Measurements from ENCODE around the gene CCDC81. TPM values are rescaled to one million over a fixed set of nuclear protein-coding genes. Genes with fewer than 3 reads are reported as not detected.
A peak's percentile ranks its signal among the peaks of the same experiment; 100 is the strongest.

CCDC81 gene
- total RNA-seq, 1 experiment from 2014 or later, result 1.1 TPM

DNA sequence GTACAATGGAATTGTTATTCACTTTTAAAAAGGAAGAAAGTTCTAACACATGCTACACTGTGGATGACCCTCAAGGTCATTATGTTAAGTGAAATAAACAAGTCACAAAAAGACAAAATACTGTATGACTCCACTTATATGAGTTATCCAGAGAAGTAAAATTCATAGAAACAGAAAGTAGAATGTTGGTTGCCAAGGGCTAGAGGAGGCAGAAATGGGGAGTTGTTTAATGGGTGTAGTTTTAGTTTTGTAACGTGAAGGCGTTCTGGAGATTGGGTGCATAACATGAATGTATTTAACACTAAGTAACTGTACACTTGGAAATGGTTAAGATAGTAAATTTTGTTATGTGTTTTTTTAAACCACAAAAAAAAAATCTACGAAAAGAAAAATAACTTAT is 43.8 kb downstream of the CCDC81 start:
- H3K27ac ChIP-seq (ENCODE audit: low read depth, low read length, poor library complexity, severe bottlenecking), result no peak overlapping the region
- no peaks in the 10 kb centered on the region for H3K36me3 ChIP-seq (ENCODE audit: insufficient read depth, low read length, poor library complexity, severe bottlenecking)
- intact Hi-C loops (cut with micrococcal nuclease; ENCODE audit: unreplicated experiment), result loop anchor here (10.0 kb wide), 1 partner anchor 554 kb away; no protein-coding TSS in a partner anchor
- no peaks in the 10 kb centered on the region for H3K9me3 ChIP-seq (ENCODE audit: low read depth, low read length, poor library complexity, severe bottlenecking)
- POLR2A ChIA-PET (ENCODE audit: low non-redundant PET), result no interaction called here
- TF ChIP-seq CTCF (conservative IDR thresholded peaks at IDR 0.05; ENCODE audit: low read depth, low read length), result no peak
- TF ChIP-seq EZH2 (IDR thresholded peaks at IDR 0.05; ENCODE audit: borderline replicate concordance, low read depth, low read length, poor library complexity, severe bottlenecking), result no peak
- H3K4me1 ChIP-seq (ENCODE audit: insufficient read depth, low read length, poor library complexity, severe bottlenecking), result no peaks in the 10 kb centered on the region
- DNase-seq (ENCODE audit: low spot score), result no peak
- H3K4me3 ChIP-seq (ENCODE audit: low read depth, low read length, poor library complexity, severe bottlenecking), result no peak overlapping the region
- BruUV-seq (replicated peaks), result no TSS peak
- H3K27me3 ChIP-seq (replicated peaks; ENCODE audit: insufficient read depth, low read depth, low read length, poor library complexity), result no peaks in the 10 kb centered on the region
- CTCF ChIA-PET, result no interaction called here

GRCh38 chr11:86418917-86419316 is 44.2 kb downstream of the CCDC81 start:
- CTCF ChIA-PET, result no interaction called here
- DNase-seq (ENCODE audit: low spot score), result peak; percentile 18
- H3K4me3 ChIP-seq (ENCODE audit: low read depth, low read length, poor library complexity, severe bottlenecking), result no peak overlapping the region

GRCh38 chr11:86421946-86422345 is 47.3 kb downstream of the CCDC81 start:
- H3K27me3 ChIP-seq (replicated peaks; ENCODE audit: insufficient read depth, low read depth, low read length, poor library complexity), result no peaks in the 10 kb centered on the region
- H3K36me3 ChIP-seq (ENCODE audit: insufficient read depth, low read length, poor library complexity, severe bottlenecking), result no peaks in the 10 kb centered on the region
- TF ChIP-seq EZH2 (IDR thresholded peaks at IDR 0.05; ENCODE audit: borderline replicate concordance, low read depth, low read length, poor library complexity, severe bottlenecking) (no peak), CTCF (conservative IDR thresholded peaks at IDR 0.05; ENCODE audit: low read depth, low read length) (no peak)
- intact Hi-C loops (cut with micrococcal nuclease; ENCODE audit: unreplicated experiment), result no loop called here
- no peaks in the 10 kb centered on the region for H3K4me1 ChIP-seq (ENCODE audit: insufficient read depth, low read length, poor library complexity, severe bottlenecking)
- H3K27ac ChIP-seq (ENCODE audit: low read depth, low read length, poor library complexity, severe bottlenecking), result no peak overlapping the region
- no peak overlapping the region for H3K4me3 ChIP-seq (ENCODE audit: low read depth, low read length, poor library complexity, severe bottlenecking)
- POLR2A ChIA-PET (ENCODE audit: low non-redundant PET), result interaction anchor here (0.5 kb wide), 1 partner anchor 177 kb away, joined by 4 read pairs; no protein-coding TSS in a partner anchor
- peaks cover 2% of the 10 kb centered on the region for H3K9me3 ChIP-seq (ENCODE audit: low read depth, low read length, poor library complexity, severe bottlenecking)
- no peak for DNase-seq (ENCODE audit: low spot score)
- BruUV-seq (replicated peaks), result no TSS peak
- CTCF ChIA-PET, result no interaction called here

More at GRCh38 chr11:86418917-86419316, 44.2 kb downstream of the CCDC81 start:
- TF ChIP-seq EZH2 (IDR thresholded peaks at IDR 0.05; ENCODE audit: borderline replicate concordance, low read depth, low read length, poor library complexity, severe bottlenecking), result no peak
- peak; percentile 41 for TF ChIP-seq CTCF (conservative IDR thresholded peaks at IDR 0.05; ENCODE audit: low read depth, low read length)
- no peaks in the 10 kb centered on the region for H3K9me3 ChIP-seq (ENCODE audit: low read depth, low read length, poor library complexity, severe bottlenecking)
- no TSS peak for BruUV-seq (replicated peaks)
- H3K4me1 ChIP-seq (ENCODE audit: insufficient read depth, low read length, poor library complexity, severe bottlenecking), result no peaks in the 10 kb centered on the region
- no peak overlapping the region for H3K27ac ChIP-seq (ENCODE audit: low read depth, low read length, poor library complexity, severe bottlenecking)
- POLR2A ChIA-PET (ENCODE audit: low non-redundant PET), result no interaction called here
- intact Hi-C loops (cut with micrococcal nuclease; ENCODE audit: unreplicated experiment), result loop anchor here (10.0 kb wide), 1 partner anchor 554 kb away; no protein-coding TSS in a partner anchor
- no peaks in the 10 kb centered on the region for H3K36me3 ChIP-seq (ENCODE audit: insufficient read depth, low read length, poor library complexity, severe bottlenecking)
- H3K27me3 ChIP-seq (replicated peaks; ENCODE audit: insufficient read depth, low read depth, low read length, poor library complexity), result no peaks in the 10 kb centered on the region
